Uterus (tissue), 4 donors: Measurements from ENCODE around the gene PIEZO2. TPM values are rescaled to one million over a fixed set of nuclear protein-coding genes. Genes with fewer than 3 reads are reported as not detected.

Source experiments
- DNase-seq, 2 donors: peaks; one replicate each; pipeline ENCODE4 v3.0.0-alpha.2; 2019 to 2020
- H3K27ac ChIP-seq, 2 donors: fragments of 200-600 bp; sonication (generic); 1 replicate in 1 of 2; 2 replicates in 1 of 2; pipeline ENCODE4 v1.5.1; 2016 to 2018
- H3K27me3 ChIP-seq, 2 donors: fragments of 200-600 bp; sonication (generic); one replicate each; pipeline ENCODE4 v1.5.1; 2018 to 2019; ENCODE audit warnings: control low read depth in 1 of 2
- H3K36me3 ChIP-seq, 2 donors: fragments of 200-600 bp; sonication (generic); one replicate each; pipeline ENCODE4 v1.5.1; 2019; ENCODE audit warnings: control low read depth in 1 of 2
- H3K4me1 ChIP-seq, 2 donors: fragments of 200-600 bp; sonication (generic); one replicate each; pipeline ENCODE4 v1.5.1; 2018 to 2019; ENCODE audit warnings: control low read depth in 1 of 2
- H3K4me3 ChIP-seq, 2 donors: fragments of 200-600 bp; sonication (generic); 1 replicate in 1 of 2; 2 replicates in 1 of 2; pipeline ENCODE4 v1.5.1; 2018 to 2019; ENCODE audit warnings: mild to moderate bottlenecking in 1 of 2
- H3K9me3 ChIP-seq, 2 donors: fragments of 200-600 bp; sonication (generic); one replicate each; pipeline ENCODE4 v1.5.1; 2019; ENCODE audit warnings: control low read depth in 1 of 2
- POLR2A ChIP-seq, 2 donors: fragments of 450-650 bp; IDR thresholded peaks; one replicate each; pipeline ENCODE4 v1.6.1; 2016; ENCODE audit warnings: antibody characterized with exemption in 2 of 2, mild to moderate bottlenecking in 1 of 2, moderate library complexity in 1 of 2
- intact Hi-C: fragments of 100-400 bp; cut with DNase I; formaldehyde crosslinking; loops from one replicate; pipeline ENCODE4 v1.15.1; 2023; ENCODE audit warnings: low total_unique reads
- total RNA-seq, 4 donors: library from RNA; depleted of rRNA in 3 of 4; stranded (reverse); fragments of >200 nt in 3 of 4; gene quantifications; one replicate each; pipeline versions ENCODE4 v1.1.0 to v1.2.4, GENCODE V29; 2014 to 2023
- TF ChIP-seq, protein P1 (sequence below), 4 experiments: fragments of 200-600 bp in 2 of 4; fragments of 450-650 bp in 2 of 4; sonication (generic) in 2 of 4; IDR thresholded peaks; one replicate each; pipeline ENCODE4 v1.5.1; 2016 to 2019; ENCODE audit warnings: antibody characterized with exemption in 4 of 4, mild to moderate bottlenecking in 2 of 4, moderate library complexity in 1 of 4
- donor health status: DM: yes; HTN: yes; CAD: no.

The PIEZO2 gene
- total RNA-seq, 4 donors from 2014 or later, result 1.8 to 42.8 (median 5.6) TPM

- intact Hi-C loops, result no loop called here
These were observed 220.5 kb downstream of the PIEZO2 start for GRCh38 chr18:10928772-10929373.

GRCh38 chr18:10928011-10928771 lies 221.2 kb downstream of the PIEZO2 start:
- TF ChIP-seq, protein P1, sequence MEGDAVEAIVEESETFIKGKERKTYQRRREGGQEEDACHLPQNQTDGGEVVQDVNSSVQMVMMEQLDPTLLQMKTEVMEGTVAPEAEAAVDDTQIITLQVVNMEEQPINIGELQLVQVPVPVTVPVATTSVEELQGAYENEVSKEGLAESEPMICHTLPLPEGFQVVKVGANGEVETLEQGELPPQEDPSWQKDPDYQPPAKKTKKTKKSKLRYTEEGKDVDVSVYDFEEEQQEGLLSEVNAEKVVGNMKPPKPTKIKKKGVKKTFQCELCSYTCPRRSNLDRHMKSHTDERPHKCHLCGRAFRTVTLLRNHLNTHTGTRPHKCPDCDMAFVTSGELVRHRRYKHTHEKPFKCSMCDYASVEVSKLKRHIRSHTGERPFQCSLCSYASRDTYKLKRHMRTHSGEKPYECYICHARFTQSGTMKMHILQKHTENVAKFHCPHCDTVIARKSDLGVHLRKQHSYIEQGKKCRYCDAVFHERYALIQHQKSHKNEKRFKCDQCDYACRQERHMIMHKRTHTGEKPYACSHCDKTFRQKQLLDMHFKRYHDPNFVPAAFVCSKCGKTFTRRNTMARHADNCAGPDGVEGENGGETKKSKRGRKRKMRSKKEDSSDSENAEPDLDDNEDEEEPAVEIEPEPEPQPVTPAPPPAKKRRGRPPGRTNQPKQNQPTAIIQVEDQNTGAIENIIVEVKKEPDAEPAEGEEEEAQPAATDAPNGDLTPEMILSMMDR (IDR thresholded peaks at IDR 0.05), result no peak
- TF ChIP-seq POLR2A (IDR thresholded peaks at IDR 0.05), result no peak
- Histone ChIP-seq H3K4me3 (no peak overlapping the region), H3K36me3 (no peaks in the 10 kb centered on the region), H3K9me3 (no peaks in the 10 kb centered on the region), H3K27ac (peak overlapping the region in 1 of 2 donors; percentile 52), H3K4me1 (peaks cover 0 to 6% of the 10 kb centered on the region in 2 donors), H3K27me3 (no peaks in the 10 kb centered on the region)
- DNase-seq, result no peak
- intact Hi-C loops, result no loop called here

More at GRCh38 chr18:10928772-10929373, 220.5 kb downstream of the PIEZO2 start:
- TF ChIP-seq, protein P1 (IDR thresholded peaks at IDR 0.05), result no peak
- no peak for TF ChIP-seq POLR2A (IDR thresholded peaks at IDR 0.05)
- Histone ChIP-seq H3K27ac (no peak overlapping the region), H3K27me3 (no peaks in the 10 kb centered on the region), H3K36me3 (no peaks in the 10 kb centered on the region), H3K9me3 (no peaks in the 10 kb centered on the region), H3K4me3 (no peak overlapping the region), H3K4me1 (peaks cover 0 to 6% of the 10 kb centered on the region in 2 donors)
- no peak for DNase-seq

GRCh38 chr18:10927286-10927992 lies 221.9 kb downstream of the PIEZO2 start:
- TF ChIP-seq, protein P1 (IDR thresholded peaks at IDR 0.05), result no peak
- no peak for TF ChIP-seq POLR2A (IDR thresholded peaks at IDR 0.05)
- H3K36me3 ChIP-seq, result no peaks in the 10 kb centered on the region
- H3K27ac ChIP-seq, result peak overlapping the region; percentile 49 to 52
- DNase-seq, result peak in 1 of 2 donors; percentile 23
- intact Hi-C loops, result no loop called here
- no peak overlapping the region for H3K4me3 ChIP-seq
- H3K4me1 ChIP-seq, result peaks cover 0 to 6% of the 10 kb centered on the region in 2 donors
- H3K27me3 ChIP-seq, result no peaks in the 10 kb centered on the region
- H3K9me3 ChIP-seq, result no peaks in the 10 kb centered on the region

GRCh38 chr18:10926621-10927161 lies 222.7 kb downstream of the PIEZO2 start:
- Histone ChIP-seq H3K4me3 (no peak overlapping the region), H3K9me3 (no peaks in the 10 kb centered on the region), H3K4me1 (peaks cover 0 to 6% of the 10 kb centered on the region in 2 donors), H3K27ac (peak overlapping the region; percentile 49 to 52), H3K27me3 (no peaks in the 10 kb centered on the region), H3K36me3 (no peaks in the 10 kb centered on the region)
- TF ChIP-seq POLR2A (IDR thresholded peaks at IDR 0.05), result no peak
- TF ChIP-seq, protein P1 (IDR thresholded peaks at IDR 0.05), result no peak
- DNase-seq, result no peak
- intact Hi-C loops, result no loop called here
